Suprapubic skin (tissue), 3 donors: ENCODE measurements around the gene GIMAP8.
"Not testable (repeated sequence)": the region's sequence is repeated elsewhere in the genome, so short reads cannot be mapped to it uniquely, and the experiment has no call there.

Experiments
- EP300 ChIP-seq: sonication (generic); formaldehyde crosslinking; IDR thresholded peaks from one replicate; pipeline ENCODE4 v1.6.1; 2017; ENCODE audit warnings: antibody characterized with exemption
- POLR2A ChIP-seq, 2 donors: fragments of 450-650 bp; IDR thresholded peaks; one replicate each; pipeline ENCODE4 v1.6.1; 2017; ENCODE audit warnings: antibody characterized with exemption in 2 of 2, mild to moderate bottlenecking in 2 of 2, moderate library complexity in 2 of 2
- TF ChIP-seq, protein P1 (sequence below), 2 donors: fragments of 200-600 bp in 1 of 2; fragments of 450-650 bp in 1 of 2; sonication (generic) in 1 of 2; IDR thresholded peaks; one replicate each; pipeline ENCODE4 v1.5.1; 2016 to 2019; ENCODE audit warnings: antibody characterized with exemption in 2 of 2, mild to moderate bottlenecking in 1 of 2, moderate library complexity in 1 of 2

- TF ChIP-seq, protein P1, sequence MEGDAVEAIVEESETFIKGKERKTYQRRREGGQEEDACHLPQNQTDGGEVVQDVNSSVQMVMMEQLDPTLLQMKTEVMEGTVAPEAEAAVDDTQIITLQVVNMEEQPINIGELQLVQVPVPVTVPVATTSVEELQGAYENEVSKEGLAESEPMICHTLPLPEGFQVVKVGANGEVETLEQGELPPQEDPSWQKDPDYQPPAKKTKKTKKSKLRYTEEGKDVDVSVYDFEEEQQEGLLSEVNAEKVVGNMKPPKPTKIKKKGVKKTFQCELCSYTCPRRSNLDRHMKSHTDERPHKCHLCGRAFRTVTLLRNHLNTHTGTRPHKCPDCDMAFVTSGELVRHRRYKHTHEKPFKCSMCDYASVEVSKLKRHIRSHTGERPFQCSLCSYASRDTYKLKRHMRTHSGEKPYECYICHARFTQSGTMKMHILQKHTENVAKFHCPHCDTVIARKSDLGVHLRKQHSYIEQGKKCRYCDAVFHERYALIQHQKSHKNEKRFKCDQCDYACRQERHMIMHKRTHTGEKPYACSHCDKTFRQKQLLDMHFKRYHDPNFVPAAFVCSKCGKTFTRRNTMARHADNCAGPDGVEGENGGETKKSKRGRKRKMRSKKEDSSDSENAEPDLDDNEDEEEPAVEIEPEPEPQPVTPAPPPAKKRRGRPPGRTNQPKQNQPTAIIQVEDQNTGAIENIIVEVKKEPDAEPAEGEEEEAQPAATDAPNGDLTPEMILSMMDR (IDR thresholded peaks at IDR 0.05) = not testable (repeated sequence)
- not testable (repeated sequence) for TF ChIP-seq POLR2A (IDR thresholded peaks at IDR 0.05); EP300
These were observed 43.0 kb downstream of the GIMAP8 start for GRCh38 chr7:150493442-150493841.
